ENCODE measurements around the gene ZNF555.

The ZNF555 gene

GRCh38 chr19:2827022-2827421, 14.3 kb upstream of the ZNF555 start:
- DNase-seq = no peak

DNA sequence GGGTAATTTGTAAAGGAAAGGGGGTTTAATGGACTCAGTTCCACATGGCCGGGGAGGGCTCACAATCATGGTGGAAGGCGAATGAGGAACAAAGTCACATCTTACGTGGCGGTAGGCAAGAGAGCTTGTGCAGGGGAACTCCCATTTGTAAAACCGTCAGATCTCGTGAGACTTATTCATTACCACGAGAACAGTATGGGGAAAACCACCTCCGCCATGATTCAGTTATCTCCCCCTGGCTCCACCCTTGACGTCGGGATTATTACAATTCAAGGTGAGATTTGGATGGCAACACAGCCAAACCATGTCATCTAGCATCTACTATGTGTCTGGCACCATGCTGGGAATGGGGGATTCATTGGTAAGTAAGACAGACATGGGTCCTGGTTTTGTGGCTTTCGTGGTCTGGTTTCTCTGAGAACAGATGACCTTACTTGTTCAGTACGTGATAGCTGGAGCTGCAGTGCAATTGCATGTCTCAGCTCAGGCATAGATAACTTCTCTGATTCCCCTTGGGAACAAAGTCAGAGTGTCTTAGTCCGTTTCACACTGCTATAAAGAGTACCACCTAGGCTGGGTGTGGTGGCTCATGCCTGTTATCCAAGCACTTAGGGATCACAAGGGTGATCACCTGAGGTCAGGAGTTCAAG, 13.3 kb upstream of the ZNF555 start:
- no peak for DNase-seq

DNA sequence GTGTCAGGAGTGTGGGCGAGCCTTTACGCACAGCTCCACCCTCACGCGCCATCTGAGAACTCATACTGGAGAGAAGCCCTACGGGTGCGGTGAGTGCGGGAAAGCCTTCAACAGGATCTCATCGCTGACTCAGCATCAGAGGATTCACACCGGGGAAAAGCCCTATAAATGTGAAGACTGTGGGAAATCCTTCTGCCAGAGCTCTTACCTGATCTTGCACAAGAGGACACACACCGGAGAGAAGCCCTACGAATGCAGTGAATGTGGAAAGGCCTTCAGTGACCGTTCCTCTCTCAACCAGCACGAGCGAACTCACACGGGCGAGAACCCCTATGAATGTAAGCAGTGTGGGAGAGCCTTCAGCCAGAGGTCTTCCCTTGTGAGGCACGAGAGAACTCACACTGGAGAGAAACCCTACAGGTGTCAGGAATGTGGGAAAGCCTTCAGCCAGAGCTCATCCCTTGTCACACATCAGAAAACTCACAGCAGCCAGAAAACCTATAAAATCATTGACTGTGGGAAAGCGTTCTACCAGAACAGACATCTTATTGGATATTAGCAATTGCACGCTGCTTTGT, 6.9 kb upstream of the ZNF555 start:
- peak in 1 of 3 donors; percentile 16 for DNase-seq

- DNase-seq = no peak
These were observed 3.8 kb upstream of the ZNF555 start for GRCh38 chr19:2837430-2837829.

GRCh38 chr19:2841855-2842574, 740 bp downstream of the ZNF555 start:
- DNase-seq = peak in 1 of 3 donors; percentile 37

- DNase-seq = no peak
These were observed 3.8 kb downstream of the ZNF555 start for GRCh38 chr19:2845107-2845506.

- no peak for DNase-seq
These were observed 5.1 kb downstream of the ZNF555 start for GRCh38 chr19:2846180-2846894.

- no peak for DNase-seq
These were observed 6.2 kb downstream of the ZNF555 start for GRCh38 chr19:2847507-2847906.

GRCh38 chr19:2848616-2849015, 7.3 kb downstream of the ZNF555 start:
- no peak for DNase-seq

- DNase-seq = no peak
These were observed 9.1 kb downstream of the ZNF555 start for GRCh38 chr19:2850256-2850925.

- DNase-seq = no peak
These were observed 11.3 kb downstream of the ZNF555 start for GRCh38 chr19:2852598-2852997.

- no peak for DNase-seq
These were observed 11.8 kb downstream of the ZNF555 start for GRCh38 chr19:2853015-2853606.

DNA sequence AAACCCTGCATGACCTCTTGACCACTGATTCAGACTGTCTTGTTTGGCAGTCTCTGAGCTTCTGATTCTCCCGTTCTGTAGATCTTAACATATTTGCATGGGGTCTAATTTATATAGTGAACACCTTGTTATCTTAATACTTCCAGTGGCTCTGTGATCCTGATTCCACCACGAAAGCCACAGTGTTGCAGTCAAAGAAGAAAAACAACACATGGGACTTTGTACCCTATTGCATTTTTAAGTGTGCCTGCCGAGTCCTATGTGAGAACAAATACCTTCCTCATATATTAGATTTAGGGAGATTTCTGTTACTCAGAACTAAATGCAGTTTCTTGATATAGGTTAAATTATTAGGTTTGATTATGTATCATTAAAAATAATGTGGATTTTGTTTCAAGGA, 13.6 kb downstream of the ZNF555 start:
- DNase-seq = no peak

DNA sequence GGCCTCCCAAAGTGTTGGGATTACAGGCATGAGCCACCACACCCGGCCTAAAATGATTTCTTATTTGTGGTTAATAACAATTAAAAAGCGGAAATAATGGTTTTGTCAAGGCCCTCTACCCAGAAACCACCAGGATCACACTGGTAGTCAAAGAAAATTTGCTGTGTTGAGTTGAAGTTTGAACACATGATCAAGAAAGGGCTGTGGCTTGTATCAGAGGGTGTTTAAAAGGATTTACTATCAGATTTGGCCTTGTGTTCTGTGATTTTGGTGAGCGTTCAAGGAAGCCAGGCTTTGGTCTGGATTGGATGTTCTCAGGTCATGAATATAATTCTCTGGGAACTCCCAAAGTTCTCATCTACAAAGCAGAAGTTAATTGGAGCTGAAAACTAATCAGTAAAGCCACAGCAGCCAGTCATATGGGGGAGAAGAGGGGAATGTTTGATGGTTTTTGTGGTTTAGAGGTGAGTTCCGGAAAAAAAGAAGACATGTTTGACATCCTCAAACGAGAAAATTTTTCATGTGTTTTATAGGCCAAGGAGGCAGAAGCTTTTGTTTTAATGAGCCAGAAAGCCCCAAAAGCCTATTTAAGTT, 15.3 kb downstream of the ZNF555 start:
- no peak for DNase-seq

DNA sequence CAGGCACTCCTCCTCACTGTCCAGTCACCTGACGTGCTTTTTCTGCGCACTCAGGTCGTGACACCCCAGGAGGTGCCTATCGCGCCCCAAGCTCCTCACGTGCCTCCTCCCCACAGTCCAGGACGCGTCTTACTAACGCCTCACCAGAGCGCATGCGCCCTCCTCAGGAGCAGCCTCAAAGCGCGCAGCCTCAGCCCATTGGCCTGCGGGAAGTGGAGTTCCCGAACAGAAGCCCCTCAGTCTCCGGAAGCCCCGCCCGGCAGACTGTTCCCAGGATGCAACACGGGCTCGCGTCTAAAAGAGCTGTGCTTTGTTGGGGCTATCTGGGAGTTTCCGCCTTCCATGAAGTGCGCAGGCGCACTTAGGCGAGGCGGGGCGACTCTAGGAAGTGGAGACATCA, 17.6 kb downstream of the ZNF555 start:
- no peak for DNase-seq

- no peak for DNase-seq
These were observed 22.5 kb downstream of the ZNF555 start for GRCh38 chr19:2863816-2864215.

GRCh38 chr19:2865334-2866100, 24.2 kb downstream of the ZNF555 start:
- DNase-seq = no peak

GRCh38 chr19:2866495-2867024, 25.3 kb downstream of the ZNF555 start:
- DNase-seq = no peak

- DNase-seq = peak in 1 of 3 donors; percentile 2
These were observed 26.0 kb downstream of the ZNF555 start, which contains the start of gene ZNF556 for GRCh38 chr19:2867025-2867991. Gene ZNF556 (plus strand): TSS chr19:2867335. CDS start chr19:2867422, 87 bp downstream.

DNA sequence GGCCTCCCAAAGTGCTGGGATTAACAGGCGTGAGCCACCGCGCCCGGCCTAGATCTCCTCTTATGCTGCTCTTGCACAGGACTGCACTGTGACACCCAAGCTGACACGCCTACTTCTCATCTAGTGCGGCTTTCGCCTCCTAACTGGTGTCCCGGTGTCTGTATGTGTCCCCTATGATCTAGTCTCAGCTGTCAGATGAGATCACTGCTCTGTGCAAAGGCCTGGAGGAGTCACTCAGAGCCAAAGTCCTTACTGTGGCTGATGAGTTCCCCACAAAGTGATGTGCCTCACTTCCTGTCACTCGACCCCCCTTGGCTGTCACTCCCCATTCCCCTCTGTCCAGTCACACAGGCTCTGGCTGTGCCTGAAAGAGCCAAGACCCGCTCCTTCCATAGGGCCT, 28.3 kb downstream of the ZNF555 start:
- DNase-seq = peak; percentile 14 to 24 (median 18)

All from suppressor macrophage treated with lipopolysaccharide for 1 hour (primary cell).